ENCODE results near the gene IZUMO4.
"Not testable (repeated sequence)": the region's sequence is repeated elsewhere in the genome, so short reads cannot be mapped to it uniquely, and the experiment has no call there.

IZUMO4 gene

DNA sequence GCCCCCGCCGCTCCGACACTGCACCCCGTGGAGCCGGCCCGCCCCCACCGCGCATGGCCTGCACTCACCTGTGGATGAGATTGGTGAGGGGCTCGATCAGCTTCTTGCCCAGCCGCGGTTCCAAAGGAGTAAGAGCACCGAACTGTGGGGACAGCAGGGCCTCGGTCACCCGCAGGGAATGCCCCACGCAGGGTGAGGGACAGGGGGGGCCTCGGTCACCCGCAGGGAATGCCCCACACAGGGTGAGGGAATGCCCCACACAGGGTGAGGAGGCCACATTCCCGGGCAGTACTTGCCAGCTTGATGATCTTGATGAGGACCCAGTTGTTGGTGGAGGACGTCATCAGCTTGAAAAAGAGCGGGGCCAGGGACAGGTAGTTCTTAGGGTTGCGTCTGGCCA lies 32.3 kb downstream of the IZUMO4 start:
- no peak for DNase-seq

DNA sequence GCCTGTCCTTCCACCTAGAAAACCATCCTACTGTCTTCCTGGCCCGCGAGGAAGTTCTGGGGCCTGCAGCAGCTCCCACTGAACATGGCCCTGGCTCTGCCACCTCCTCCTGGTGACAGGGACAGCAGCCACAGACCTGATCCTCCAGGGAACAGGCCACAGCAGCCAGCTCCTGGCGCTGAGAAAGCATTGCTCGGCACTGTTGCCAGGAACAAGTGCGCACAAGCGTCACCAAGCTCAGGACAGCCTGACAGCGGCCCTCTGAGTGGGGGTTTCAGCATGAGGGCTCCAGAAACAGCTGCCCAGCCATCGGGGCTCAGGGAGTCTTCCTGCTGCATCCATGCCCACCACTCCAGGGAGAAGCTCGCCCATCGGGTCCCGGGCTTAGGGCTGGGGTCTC lies 32.8 kb downstream of the IZUMO4 start:
- no peak for DNase-seq

DNA sequence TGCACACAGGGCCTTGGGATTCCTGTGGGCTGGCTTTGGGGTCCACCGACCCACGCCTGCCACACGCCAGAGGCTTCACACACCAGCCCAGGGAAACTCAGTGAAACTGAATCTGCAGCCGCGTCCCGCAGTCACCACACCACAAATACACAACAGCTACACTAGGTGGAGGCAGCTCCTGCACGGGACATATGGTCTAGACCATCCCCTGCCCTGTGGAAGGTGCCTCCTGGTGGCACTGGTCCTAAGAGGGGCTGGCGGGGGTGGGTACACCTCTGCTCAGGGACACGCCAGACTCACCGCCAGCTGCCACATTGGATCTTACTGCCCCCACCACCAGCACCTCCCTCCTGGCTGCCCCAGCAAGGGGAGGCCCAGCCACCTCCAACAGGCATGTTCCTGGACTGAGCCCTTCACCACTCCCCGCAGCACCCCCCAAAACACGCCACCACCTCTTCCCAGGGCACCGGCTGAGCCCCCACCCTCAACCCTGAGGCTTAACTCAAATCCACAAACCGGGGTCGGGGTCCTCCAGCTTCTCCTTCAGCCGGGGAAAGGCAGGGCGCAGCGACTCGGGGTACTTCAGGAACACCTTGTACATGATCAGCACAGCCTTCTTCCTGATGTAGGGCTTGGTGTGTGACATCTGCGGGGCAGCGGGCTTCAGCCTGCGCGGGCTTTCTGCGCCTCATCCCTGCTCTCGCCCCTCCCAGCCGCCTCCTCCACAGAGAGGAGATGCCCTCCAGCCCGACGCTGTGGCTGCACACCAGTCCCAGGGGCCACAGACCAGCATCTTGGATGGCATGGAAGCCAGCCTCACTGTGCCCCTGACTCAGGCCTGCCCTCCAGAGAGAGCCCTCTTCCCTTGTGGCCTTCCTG lies 33.4 kb downstream of the IZUMO4 start:
- no peak for DNase-seq

DNA sequence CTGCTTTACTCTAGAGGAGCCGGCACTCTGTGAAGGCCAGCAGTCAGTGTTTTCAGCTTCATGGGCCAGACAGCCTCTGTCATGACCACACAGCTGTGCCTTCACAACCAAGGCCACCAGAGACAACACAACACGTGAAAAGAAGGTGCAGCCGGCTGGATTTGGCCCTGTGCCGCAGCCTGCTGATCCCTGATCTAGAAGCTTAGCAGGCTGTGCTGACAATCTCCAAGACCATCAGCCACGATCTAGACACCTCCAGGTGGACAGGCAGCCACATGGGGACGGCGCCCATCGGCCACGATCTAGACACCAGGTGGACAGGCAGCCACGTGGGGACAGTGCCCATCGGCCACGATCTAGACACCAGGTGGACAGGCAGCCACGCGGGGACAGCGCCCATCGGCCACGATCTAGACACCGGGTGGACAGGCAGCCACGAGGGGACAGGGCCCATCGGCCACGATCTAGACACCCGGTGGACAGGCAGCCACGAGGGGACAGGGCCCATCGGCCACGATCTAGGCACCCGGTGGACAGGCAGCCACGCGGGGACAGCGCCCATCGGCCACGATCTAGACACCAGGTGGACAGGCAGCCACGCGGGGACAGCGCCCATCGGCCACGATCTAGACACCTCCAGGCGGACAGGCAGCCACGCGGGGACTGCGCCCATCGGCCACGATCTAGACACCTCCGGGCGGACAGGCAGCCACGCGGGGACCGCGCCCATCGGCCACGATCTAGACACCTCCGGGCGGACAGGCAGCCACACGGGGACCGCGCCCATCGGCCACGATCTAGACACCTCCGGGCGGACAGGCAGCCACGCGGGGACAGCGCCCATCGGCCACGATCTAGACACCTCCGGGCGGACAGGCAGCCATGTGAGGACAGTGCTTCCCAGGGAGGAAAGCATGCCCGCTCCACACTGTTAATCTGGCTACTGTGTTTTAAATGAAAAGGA lies 34.6 kb downstream of the IZUMO4 start:
- not testable (repeated sequence) for DNase-seq

DNA sequence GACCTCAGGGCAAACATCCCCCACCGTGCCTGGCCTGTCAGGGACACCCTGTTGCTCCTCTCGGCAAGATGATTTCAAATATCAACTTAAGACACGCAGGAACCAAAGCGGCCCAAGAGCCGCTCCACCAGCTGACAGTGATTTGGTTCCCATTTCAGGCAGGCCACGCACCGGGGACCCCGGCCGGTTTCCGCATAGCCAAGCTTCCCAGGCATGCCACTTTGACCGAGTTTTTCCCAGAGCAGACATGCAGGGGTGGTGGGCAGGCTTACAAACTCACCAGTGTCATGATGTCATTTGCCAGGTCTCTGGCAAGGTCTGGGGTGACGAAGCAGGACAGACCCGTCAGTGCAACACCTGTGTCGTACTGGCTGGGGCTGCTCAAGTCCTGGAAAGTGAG lies 35.5 kb downstream of the IZUMO4 start:
- DNase-seq, result no peak

DNA sequence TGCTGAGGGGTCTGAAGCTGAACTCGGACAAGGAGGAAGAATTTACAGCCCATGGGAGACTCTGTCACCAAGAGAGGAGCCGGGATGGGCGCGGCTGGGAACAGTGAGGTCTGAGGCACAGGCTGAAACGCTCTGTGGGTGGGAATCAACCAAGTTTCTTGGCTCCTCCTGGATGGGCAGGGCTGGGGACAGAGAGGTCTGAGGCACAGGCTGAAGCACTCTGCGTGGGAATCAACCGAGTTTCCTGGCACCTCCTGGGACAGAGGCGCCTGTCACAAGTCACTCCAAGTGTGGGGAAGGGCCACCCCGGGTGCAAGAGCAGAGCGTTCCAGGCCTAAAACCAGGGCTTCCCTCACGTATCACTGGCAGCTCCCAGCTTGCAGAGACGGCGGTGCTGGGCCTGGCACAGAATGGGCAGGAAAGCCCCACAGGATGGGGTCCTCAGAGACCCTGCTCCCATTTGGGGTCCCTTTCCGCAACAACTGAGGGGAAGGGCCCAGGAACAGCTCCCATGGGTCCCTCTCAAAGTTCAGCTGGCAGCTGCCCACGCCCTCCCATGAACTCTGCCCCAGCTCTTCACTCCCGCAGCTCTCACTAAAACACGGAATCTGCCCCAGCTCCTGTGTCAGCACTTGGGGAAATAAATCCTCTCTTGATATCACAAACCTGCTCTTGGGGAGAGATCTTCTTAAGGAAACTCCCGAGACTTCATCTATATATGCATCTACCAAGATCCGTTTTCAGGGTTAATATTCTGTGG lies 36.2 kb downstream of the IZUMO4 start:
- no peak for DNase-seq

DNA sequence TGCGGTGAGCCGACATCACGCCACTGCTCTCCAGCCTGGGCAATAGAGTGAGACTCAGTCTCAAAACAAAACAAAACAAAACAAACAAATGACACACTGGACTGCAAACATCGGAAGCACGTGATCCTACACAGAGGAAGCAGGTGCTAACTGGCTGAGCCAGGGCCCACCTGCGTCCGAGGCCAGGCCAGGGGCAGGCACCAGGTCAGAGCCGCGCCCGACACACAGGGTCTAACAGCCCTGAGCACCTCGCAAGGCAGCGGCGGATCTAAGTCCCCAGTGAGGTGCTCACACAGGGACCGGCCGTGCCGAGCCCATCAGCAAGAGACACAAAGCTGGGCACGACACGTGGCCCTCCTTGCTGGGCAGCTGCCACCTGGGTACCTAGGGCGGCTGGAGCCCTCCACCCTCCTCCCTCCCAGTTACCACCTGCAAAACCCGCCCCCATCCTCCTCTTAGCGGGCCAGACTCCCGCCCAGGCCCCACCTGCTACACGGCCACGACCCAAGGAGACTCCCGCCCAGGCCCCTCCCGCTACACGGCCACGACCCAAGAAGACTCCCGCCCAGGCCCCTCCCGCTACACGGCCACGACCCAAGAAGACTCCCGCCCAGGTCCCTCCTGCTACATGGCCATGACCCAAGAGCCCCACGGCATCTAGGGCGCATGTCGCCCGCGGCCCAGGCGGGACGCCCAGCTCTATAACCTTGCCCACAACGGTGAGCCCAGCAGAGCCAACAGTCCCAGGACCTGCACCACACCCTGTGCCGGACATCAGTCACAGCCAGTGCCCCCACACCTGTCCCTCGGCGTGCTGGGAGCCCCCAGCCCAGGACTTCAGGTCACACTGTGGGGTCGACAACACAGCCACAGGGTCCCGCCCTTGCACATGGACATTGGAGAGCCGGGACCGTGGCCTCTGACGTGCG lies 39.0 kb downstream of the IZUMO4 start:
- no peak for DNase-seq

DNA sequence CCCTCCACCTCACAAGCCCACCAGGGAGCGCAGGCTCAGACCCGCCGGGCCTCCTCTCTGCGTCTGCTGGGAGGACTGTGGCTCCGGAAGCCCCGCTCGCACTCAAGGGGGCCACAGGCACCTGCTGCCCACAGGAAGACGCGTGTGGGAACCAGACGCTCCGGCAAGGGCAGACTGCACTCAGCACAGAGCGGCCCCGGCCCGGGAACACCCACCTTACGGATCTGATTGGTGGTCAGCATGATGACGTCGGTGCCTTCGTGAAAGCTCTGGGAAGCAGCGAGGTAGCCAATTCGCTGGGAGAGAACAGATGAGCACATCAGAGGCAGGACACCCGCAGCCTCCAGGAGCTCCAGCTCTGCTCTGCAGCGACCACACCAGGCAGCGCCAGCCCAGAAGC lies 40.1 kb downstream of the IZUMO4 start:
- DNase-seq, result no peak

DNA sequence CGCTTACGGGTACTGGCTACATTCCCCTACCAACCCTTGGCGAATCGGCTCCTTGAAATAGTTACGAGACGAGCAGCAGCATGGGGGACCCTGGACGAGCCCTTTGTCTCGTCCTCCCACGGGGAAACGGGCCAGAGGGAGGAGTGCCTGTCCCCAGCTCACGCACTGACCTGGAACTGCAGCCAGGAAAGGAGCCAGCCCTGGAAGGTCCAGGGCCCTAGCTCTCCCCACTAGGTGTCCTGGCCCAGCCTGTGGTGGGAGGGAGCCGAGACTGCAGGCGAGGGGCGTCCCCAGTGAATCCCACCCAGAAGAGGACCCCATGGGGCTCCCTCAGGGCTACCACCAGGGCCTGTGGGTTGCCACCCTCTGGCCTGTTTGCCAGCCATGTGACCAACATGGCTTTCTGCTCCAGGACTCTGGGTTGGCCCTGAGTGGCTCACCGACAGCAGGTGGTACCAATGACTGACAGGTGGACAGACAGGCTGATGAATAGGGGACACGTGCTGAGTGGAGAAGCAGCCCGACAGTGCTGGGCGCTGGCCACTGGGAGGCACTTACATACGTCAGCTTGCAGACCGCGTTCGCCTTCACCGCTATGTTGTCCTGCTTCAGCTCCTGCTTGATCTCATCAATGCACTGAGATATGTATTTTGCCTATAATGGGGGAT lies 41.5 kb downstream of the IZUMO4 start:
- no peak for DNase-seq

DNA sequence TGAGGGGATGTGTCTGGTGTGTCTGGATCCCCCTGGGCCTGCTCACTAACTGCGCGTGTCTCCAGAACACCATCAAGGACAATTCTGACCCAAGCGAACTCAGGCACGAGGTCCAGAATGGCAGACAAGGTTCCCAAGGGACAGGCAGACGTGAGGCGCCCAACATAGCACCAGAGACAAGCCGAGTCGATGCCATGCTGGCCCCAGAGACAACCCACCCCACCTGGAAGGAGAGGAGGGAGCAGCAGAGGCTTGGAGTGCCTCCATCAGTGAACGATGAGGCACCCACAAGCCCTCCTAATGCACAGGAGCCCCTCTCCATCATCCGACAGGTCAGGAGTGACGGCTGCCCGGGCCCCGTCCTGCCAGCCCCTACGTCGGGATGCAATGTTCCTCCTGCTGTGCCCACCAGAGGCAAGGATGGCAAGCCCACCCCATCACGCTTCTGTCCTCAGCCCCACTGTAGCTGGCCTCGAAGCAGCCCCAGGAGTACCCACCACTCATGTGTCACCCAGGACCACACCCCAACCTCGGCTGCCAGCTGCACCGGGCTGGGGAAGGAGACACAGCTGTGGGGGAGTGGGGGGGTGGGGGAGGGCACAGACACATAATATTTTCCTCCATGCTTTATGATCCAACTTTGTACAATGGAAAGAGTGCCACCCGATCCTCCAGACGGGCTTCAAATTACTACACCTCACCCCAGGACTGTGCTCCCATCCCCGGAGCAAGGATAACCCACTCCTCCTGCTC lies 42.8 kb downstream of the IZUMO4 start:
- DNase-seq, result no peak

DNA sequence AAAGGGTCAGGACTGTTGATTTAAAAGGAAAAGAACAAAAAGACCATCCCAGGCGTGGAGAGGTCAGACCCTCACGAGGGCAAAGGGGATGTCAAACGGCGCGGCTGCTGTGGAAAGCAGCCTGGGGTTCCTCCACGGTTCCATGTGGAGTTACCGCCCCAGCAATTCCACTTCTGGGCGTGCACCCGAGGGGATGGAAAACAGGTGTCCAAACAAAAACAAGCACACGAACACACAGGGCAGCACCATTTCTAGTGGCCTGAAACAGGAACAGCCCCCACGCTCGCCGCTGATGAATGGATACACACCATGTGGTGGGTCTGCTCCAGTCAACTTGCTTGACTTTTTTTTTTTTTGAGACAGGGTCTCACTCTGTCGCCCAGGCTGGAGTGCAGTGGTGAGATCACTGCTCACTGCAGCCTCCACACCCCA lies 43.4 kb downstream of the IZUMO4 start:
- DNase-seq, result no peak

DNA sequence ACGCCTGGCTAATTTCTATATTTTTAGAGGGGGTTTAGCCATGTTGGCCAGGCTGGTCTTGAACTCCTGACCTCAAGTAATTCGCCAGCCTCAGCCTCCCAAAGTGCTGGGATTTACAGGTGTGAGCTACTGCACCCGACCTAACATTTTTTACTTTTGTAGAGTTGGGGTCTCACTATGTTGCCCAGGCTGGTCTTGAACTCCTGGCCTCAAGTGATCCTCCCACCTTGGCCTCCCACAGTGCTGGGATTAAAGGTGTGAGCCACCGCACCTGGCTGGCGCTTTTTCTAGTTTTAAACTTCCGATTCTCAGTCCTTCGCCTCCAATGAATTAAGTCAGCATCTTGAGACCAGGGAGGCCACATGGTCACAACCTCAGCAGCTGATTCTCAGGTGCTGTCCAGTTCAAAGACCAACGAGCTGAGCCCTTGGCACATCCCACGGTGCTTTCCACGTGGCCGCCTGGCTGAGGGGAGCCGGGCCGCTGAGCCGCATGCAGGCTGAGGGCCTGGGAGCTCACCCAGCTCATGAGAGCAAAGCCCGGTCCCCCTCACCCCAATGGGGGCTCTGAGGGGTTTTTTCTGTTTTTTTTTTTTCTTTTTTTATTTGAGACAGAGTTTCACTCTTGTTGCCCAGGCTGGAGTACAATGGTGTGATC lies 45.6 kb downstream of the IZUMO4 start:
- no peak for DNase-seq

DNA sequence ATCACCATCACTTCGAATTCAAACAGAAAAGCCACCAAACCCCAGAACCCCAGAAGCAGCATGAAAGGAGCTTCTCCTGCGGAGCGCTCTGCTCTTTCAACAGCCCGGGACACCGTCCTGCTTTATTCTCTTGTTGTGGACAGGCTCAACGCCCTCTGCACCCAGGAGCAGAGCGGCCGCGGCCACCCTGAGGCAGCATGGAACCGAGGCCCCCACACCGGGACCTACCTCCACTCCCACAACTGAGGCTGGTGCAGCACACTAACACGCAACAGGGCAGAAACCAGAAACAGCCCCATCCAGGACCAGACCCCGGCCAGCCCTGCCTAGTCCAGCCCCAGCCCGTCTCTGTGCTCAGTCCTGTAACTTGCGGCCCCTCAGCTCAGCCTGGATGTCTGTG lies 47.5 kb downstream of the IZUMO4 start:
- DNase-seq, result no peak

DNA sequence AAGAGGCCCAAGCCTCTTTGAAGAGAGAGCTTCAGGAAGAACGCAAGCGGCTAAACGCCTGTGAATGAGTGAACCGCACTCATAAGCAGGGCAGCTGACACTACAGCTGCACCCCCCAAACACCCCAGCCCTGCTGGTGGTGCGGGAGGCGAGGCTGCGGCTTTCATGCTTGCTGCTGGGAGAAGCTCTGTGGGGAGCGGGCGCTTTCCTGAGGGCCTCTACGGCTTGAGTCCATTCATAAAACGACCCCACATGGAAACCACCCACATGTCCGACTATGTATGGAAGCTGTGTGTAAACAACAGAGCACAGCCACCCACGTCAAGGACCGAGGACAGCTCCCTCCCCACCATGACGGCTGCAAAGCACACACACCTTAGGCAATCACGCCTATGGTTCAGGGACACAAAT lies 49.1 kb downstream of the IZUMO4 start:
- DNase-seq, result no peak

DNA sequence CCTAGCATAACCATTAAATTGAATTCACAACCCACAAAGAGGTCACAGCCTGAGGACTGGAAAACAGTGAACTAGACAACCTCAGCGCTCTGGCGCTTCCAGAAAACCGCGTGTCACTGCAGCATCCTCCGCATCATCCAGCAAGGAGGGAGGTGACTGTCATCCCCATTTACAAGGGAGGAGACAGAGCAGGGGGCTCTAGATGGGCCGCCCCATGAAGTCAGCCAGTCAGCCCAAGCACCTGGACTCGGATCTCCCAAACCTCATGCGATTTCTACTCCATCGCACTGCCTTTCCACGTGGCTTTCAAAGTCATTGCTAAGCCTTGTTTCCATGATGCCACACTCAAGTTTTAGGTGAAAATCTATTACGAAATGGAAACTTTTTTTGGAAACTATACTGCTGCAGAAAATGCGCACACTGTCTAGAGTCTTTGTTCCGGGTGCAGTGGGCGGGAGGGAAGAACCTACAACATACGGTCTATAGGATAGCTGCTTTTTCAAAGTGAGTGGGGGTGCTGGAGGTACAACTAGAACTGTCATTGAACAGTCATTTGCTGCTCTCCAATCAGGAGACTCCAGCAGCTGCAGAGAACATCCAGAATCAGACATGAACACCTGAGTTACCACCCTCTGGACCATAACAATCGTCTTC lies 51.9 kb downstream of the IZUMO4 start:
- DNase-seq, result no peak

Measured in GF-D8 (cell line).